Iris pigment epithelial cell (primary cell): ENCODE results near the gene EPSTI1.

ENCODE experiments used
- DNase-seq: peaks from one replicate; pipeline ENCODE4 v3.0.0-alpha.2; 2011; ENCODE audit warnings: low read depth

The EPSTI1 gene

DNA sequence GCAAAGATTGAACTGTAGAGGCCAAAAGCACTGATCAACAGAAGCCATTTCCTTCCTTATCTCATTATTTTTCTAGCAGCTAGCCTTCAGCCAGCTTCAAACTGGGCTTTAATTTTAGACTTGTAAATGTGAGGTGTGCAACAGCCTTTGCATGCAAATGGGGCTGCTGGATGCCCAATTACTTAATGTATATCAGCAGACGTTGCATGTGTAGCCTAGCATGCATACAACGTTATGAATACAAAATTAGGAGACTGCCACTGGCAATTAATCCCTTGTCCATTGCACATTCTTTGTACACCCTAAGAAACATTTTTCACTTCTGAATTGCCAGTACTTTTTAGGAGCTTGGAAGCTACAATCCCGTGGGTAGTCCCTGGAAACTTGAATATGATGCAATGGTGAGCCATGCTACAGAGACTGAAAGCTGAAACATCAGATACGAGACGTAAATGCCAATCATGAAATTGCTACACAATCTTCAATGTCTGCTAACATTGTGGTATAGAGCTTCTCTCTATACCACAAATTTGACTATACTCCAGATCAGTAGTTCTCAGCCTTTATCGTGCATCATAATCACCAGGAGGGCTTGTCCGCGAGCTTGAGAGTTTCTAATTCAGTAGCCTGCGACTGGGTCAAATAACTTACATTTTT is 20.2 kb downstream of the EPSTI1 start:
- DNase-seq, result peak; percentile 88

DNA sequence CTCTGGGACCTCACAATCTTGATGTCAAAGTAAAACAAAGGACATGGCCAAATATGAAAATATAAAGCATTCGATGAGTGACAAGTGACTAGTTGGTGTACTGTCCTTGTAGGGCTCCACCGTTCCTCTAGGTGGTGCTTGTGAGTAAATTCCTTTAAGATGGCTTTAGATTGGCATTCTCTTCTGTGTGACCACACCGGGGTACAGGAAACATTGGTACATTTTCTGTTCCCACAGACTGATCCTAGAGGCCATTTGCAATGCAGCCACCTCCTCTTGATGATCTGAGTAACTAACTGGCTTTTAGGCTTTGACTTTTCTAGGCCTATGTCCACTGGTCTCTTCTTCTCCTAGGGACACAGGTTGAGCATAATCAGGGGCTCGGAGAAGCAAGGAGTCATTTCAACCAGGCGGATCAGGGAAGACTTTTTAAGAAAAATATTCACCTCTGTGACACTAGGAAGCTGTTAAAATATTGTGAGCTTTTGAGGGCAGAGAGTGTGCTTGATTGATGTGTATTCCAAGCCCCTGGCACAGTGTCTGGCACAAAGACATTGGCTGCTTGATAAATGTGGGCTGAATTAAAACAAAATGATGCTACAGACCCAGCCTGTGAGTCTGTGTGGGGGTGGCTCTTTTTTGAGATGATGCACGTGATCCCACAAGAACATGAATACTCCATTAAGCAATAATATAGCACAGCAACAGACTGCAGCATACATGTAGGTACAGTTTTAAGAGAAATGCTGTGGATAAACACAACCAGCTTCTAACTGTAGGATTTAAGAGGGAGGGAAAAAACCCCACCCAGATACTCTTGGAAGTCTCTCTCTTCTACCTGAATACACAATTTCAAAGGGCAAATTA is 21.0 kb downstream of the EPSTI1 start:
- peak; percentile 70 for DNase-seq

DNA sequence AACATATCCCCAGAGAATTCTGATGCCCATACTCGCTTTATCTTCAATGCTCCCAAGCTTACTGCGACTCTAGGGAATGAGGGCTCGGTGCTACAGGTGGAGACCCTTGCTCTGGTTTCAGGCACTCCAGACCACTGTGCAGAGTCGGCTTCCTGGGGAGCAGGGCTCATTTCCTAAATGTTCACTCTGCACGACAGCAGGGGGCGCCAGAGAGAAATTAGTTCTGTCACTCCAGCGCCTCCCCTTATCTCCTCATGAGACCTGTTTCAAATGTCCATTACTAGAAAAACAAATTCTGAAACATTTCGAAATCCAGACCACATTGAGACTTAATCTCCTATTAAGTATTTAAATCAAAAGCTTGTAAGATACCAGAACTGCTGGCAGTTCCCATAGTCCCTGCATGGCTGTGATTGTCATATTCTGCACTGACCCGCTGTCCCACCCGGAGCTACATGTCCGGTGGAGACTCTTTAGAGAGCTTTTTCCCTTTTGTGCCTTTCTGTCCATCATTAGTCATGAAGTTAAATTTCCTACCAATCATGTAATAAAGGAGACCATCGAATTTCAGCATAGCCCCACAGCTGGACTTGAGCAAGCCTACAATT is 22.4 kb downstream of the EPSTI1 start:
- DNase-seq, result peak; percentile 82

DNA sequence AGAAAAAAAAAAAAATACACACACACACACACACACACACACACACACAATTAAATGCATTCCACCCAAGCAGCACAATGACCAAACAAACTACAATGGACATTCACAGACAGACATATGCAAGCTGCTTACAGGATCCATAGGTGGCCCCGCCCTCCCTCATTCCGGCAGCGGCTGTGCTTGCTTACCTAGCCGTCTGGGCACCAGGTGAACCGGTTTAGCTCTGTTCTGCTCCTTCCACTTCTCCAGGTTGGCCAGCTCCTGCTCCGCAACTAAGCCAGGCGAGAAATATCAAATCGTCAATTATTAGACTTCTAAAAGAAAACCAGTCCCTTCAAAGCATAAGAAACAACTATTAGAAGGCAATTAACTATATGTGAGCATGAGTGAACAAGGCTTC is 23.1 kb downstream of the EPSTI1 start:
- no peak for DNase-seq

DNA sequence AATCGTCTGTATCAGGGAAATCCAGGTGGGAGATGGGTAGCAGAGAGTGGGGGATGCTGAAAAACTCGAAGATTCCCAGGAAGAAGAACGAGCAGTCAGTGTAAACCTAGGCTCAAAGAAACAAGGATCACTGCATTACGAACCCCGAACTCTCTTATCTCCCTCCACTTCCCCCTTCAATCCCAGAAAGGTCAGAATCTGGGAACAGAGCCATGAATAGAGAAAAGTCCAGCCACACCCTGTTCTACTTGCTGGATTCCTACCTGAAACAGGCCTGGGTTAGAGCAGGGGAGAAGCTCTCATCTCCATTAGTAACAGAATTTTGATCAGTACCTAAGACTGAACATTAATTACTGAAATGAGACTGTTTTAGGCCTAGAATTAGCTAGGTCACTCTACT is 24.4 kb downstream of the EPSTI1 start:
- no peak for DNase-seq

GRCh38 chr13:42965281-42965680 is 26.8 kb downstream of the EPSTI1 start:
- no peak for DNase-seq

DNA sequence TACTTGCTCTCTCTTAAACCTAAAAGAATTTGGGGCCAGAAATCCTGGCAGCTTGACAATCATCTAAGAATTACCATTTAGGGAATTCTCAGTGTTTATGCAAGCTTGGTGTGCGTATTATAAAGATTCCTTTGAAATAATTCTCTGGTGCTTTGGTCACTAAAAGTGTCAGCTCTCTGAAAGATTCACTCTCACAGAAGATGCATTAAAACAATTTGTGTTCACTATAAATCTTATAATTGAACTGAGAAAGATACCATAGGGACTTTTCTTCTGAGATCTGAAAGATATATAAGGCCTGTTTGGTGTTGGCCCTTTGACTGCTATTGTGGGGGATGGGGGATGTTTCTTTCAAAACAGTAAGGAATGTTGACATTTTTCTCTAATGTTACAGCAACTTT is 27.3 kb downstream of the EPSTI1 start:
- DNase-seq, result peak; percentile 47

- DNase-seq, result no peak
These were observed 32.4 kb downstream of the EPSTI1 start for GRCh38 chr13:42959615-42960014.

- no peak for DNase-seq
These were observed 34.2 kb downstream of the EPSTI1 start for GRCh38 chr13:42957881-42958280.

DNA sequence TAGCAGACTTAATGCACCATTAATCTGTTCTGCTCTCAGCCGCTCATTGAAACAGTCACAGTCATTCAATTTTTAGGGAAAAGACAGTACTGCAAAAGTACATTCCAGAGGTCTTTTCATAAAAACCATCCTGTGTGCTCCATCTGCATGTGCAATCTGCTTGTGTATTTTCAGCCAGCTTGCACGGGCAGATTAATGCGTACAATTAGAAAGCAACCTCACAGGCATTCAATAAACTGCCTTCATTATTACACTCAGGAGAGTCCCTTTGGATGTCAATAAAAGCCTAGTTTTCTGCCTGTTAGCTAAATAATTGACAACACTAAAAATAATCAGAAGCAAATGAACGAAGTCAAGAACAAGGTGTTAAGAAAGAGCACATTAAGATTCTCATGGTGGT is 41.9 kb downstream of the EPSTI1 start:
- DNase-seq, result no peak

GRCh38 chr13:42947925-42948324 is 44.1 kb downstream of the EPSTI1 start:
- no peak for DNase-seq

GRCh38 chr13:42946927-42947326 is 45.1 kb downstream of the EPSTI1 start:
- DNase-seq, result peak; percentile 81

DNA sequence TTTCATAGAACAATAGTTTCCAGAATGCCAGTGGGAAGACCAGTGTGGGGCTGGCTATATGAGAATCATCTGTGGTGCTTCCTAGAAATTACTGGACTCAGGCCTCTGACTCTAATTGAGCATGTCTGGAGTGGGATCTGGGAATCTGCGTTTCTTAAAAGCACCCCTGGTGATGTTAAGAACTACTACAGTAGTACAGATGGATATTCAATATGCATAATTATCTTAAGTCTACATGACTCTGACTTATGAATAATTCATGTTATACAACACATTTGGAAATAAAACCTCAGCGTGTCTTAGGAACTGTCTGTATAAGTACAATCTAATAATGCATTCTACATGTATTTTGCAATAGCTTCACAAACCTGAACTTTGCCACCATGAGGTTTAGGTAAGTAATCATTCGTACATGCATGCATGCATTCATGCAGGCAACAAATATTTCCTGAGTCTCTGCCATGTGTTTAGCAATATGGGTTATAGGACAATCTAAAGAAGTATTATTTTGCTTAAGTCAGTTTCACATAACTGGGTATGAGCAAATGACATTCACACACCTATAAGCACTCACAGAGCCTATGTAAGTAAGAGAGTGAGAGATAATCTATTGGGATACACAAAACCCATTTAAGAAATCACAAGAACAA is 62.0 kb downstream of the EPSTI1 start:
- peak; percentile 18 for DNase-seq

GRCh38 chr13:42926555-42926954 is 65.5 kb downstream of the EPSTI1 start:
- peak; percentile 83 for DNase-seq

DNA sequence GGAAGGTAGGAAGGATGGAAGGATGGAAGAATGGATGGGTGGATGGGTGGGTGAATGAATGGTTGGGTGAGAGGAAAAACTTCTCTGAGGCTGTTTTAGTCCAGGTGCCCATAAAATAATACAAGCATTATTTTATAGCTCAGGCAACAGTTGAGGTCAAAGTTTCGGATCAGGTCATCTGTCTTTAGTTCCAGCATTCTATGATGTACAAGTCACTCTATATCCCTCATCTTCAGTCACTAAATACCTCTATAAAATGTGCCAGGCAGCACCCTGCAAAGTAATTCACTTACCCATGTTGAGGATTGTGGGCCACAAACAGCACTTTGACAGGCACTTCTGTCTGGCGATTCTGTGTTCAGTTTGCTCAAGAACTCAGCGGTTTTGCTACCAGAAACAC is 66.0 kb downstream of the EPSTI1 start:
- DNase-seq, result no peak

GRCh38 chr13:42925626-42926025 is 66.4 kb downstream of the EPSTI1 start:
- peak; percentile 20 for DNase-seq

DNA sequence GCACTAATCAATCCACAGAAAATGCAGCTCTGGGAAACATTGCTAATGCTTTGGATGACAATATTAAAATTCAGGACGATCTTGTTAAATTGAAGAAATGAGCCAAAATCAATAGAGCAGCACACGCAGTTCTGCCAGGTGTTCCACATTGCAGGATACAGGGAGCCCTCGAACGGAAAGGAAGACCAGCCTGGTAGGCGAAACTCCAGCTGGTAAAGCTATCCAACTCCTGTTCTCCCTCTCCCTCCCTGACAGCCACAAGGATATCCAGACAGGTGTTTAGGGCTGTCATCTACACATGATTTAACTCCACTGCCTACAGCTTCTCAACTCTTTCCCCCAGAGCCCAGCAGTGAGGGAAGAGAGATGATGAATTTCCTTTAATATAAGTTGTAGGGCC is 67.7 kb downstream of the EPSTI1 start:
- DNase-seq, result no peak

- no peak for DNase-seq
These were observed 84.3 kb downstream of the EPSTI1 start for GRCh38 chr13:42907745-42908144.

DNA sequence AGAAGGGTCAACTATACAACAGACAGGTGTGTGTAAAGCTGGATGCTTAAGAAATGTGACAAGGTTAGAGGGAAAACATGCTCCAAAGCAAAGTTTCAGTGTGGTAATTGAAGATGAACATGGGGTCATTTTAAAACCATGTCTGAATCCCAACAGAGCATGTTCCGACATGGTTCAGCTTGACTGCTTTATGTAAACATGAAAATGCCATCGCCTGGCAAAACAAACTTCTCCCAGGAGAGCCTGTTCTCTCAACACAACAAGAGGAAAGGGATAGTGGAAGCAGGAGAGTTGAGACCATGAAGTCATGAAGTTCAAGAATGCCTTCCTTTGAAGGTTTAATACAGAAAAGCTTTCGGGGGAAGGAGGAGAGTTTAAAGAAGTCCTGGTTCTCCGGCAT is 85.8 kb downstream of the EPSTI1 start:
- DNase-seq, result no peak

DNA sequence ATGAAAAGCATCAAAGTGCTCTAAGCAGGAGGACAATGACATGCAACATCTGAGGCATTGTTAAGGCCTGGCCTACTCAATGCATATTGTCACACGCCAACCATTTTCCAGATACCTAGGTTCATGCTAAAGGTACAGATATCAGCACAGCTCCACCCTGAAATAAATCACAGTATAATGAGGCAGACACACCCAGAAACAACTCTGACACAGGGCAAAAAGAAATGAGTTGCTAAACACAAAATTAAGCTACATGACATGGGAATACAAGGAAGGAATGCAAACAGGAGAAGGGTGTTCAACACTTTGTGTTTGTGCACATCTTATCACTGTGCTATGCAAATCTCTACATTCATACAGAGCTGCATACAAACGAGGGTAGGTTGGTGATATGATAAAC is 86.5 kb downstream of the EPSTI1 start:
- no peak for DNase-seq

- no peak for DNase-seq
These were observed 92.8 kb downstream of the EPSTI1 start for GRCh38 chr13:42899266-42899665.

DNA sequence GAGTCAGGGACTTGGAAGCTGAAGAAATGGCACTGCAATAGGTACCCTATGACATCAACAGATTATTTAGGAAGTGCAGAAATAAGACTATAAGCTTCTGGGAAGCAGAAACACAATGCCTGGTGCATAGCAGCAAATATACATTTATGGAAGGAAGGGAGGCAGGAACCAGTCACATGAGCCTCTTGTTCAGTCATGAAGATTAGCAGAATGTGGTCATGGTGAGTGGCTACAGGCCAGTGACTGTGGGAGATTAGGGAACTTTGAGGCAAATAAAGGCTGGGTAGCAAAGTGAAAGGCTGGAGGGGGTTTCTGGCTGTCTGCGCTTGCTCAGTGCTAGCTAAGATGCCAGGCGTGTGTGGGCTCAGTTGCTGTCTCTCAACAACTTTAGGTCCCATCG is 96.3 kb downstream of the EPSTI1 start:
- DNase-seq, result no peak

GRCh38 chr13:42894765-42895243 is 97.2 kb downstream of the EPSTI1 start:
- peak; percentile 93 for DNase-seq
